K562 (cell line): ENCODE measurements around the gene ROPN1L. TPM values are rescaled to one million over a fixed set of nuclear protein-coding genes. Genes with fewer than 3 reads are reported as not detected.

ENCODE experiments used
- CLOCK ChIP-seq: fragments of 250-450 bp; sonication (Bioruptor Pico); IDR thresholded peaks from 2 replicates; pipeline ENCODE4 v1.4.0; 2020; ENCODE audit warnings: mild to moderate bottlenecking, moderate library complexity, borderline replicate concordance
- FOSL1 ChIP-seq: fragments of 200-800 bp; sonication (Bioruptor generic); conservative IDR thresholded peaks from 2 replicates; pipeline ENCODE4 v1.6.1; 2016; ENCODE audit warnings: missing genetic modification characterization, missing compliant biosample characterization
- RBM25 ChIP-seq: fragments of 200-400 bp; formaldehyde crosslinking; IDR thresholded peaks from 2 replicates; pipeline ENCODE4 v1.6.1; 2018; ENCODE audit warnings: low read length, low read depth, moderate library complexity; ENCODE audit not compliant: severe bottlenecking
- STAT5B ChIP-seq: fragments of 250-450 bp; sonication (Bioruptor Pico); IDR thresholded peaks from 2 replicates; pipeline ENCODE4 v1.8.0; 2021; ENCODE audit warnings: mild to moderate bottlenecking, inconsistent platforms
- USF2 ChIP-seq: sonication (generic); formaldehyde crosslinking; IDR thresholded peaks from 2 replicates; pipeline ENCODE4 v1.5.0; 2020; ENCODE audit warnings: missing genetic modification reagents
- ZNF561 ChIP-seq: fragments of 450-650 bp; formaldehyde crosslinking; conservative IDR thresholded peaks from 2 replicates; pipeline ENCODE4 v1.4.0; 2020; ENCODE audit warnings: mild to moderate bottlenecking, moderate library complexity
- polyA plus RNA-seq, 8 experiments: library from polyadenylated mRNA; depleted of rRNA in 4 of 8; stranded (reverse) in 5 of 8; unstranded in 3 of 8; fragments of >200 nt; fragmentation: Nextera tagmentation in 2 of 8; fragmentation: Illumina TruSeq in 1 of 8; extraction: Ambion mirVana in 2 of 8; extraction: Trizol in 1 of 8; gene quantifications; 2 replicates each; pipeline versions ENCODE4 v1.2.1 to v1.2.3, GENCODE V29; 2011 to 2014; ENCODE audit warnings: inconsistent platforms in 1 of 8, missing spikeins in 1 of 8
- total RNA-seq, 7 experiments: library from RNA; depleted of rRNA in 6 of 7; stranded (reverse); fragments of >200 nt in 6 of 7; fragmentation: Illumina TruSeq in 2 of 7; extraction: Trizol in 2 of 7; gene quantifications; 2 replicates each; pipeline versions ENCODE4 v1.2.1 to v1.2.3, GENCODE V29; 2011 to 2021; ENCODE audit warnings: low replicate concordance in 1 of 7
- TF ChIP-seq, protein P1 (sequence below): fragments of 450-650 bp; IDR thresholded peaks from 2 replicates; pipeline ENCODE4 v1.6.1; 2016; ENCODE audit warnings: mild to moderate bottlenecking, moderate library complexity
- TF ChIP-seq, protein P2 (sequence below): fragments of 450-650 bp; IDR thresholded peaks from 2 replicates; pipeline ENCODE4 v1.6.1; 2017; ENCODE audit warnings: mild to moderate bottlenecking, moderate library complexity
- TF ChIP-seq, protein P3 (sequence below): fragments of 200-800 bp; sonication (Bioruptor generic); IDR thresholded peaks from 2 replicates; pipeline ENCODE4 v1.6.1; 2017; ENCODE audit warnings: missing genetic modification characterization, missing compliant biosample characterization

ROPN1L gene
- total and polyA plus RNA-seq, 9 of the 15 experiments (the other 6 are each of a cell fraction or from before 2014, with no cell fraction given) = 0.04 to 0.85 (median 0.24) TPM; not detected in 3

- TF ChIP-seq, protein P1, sequence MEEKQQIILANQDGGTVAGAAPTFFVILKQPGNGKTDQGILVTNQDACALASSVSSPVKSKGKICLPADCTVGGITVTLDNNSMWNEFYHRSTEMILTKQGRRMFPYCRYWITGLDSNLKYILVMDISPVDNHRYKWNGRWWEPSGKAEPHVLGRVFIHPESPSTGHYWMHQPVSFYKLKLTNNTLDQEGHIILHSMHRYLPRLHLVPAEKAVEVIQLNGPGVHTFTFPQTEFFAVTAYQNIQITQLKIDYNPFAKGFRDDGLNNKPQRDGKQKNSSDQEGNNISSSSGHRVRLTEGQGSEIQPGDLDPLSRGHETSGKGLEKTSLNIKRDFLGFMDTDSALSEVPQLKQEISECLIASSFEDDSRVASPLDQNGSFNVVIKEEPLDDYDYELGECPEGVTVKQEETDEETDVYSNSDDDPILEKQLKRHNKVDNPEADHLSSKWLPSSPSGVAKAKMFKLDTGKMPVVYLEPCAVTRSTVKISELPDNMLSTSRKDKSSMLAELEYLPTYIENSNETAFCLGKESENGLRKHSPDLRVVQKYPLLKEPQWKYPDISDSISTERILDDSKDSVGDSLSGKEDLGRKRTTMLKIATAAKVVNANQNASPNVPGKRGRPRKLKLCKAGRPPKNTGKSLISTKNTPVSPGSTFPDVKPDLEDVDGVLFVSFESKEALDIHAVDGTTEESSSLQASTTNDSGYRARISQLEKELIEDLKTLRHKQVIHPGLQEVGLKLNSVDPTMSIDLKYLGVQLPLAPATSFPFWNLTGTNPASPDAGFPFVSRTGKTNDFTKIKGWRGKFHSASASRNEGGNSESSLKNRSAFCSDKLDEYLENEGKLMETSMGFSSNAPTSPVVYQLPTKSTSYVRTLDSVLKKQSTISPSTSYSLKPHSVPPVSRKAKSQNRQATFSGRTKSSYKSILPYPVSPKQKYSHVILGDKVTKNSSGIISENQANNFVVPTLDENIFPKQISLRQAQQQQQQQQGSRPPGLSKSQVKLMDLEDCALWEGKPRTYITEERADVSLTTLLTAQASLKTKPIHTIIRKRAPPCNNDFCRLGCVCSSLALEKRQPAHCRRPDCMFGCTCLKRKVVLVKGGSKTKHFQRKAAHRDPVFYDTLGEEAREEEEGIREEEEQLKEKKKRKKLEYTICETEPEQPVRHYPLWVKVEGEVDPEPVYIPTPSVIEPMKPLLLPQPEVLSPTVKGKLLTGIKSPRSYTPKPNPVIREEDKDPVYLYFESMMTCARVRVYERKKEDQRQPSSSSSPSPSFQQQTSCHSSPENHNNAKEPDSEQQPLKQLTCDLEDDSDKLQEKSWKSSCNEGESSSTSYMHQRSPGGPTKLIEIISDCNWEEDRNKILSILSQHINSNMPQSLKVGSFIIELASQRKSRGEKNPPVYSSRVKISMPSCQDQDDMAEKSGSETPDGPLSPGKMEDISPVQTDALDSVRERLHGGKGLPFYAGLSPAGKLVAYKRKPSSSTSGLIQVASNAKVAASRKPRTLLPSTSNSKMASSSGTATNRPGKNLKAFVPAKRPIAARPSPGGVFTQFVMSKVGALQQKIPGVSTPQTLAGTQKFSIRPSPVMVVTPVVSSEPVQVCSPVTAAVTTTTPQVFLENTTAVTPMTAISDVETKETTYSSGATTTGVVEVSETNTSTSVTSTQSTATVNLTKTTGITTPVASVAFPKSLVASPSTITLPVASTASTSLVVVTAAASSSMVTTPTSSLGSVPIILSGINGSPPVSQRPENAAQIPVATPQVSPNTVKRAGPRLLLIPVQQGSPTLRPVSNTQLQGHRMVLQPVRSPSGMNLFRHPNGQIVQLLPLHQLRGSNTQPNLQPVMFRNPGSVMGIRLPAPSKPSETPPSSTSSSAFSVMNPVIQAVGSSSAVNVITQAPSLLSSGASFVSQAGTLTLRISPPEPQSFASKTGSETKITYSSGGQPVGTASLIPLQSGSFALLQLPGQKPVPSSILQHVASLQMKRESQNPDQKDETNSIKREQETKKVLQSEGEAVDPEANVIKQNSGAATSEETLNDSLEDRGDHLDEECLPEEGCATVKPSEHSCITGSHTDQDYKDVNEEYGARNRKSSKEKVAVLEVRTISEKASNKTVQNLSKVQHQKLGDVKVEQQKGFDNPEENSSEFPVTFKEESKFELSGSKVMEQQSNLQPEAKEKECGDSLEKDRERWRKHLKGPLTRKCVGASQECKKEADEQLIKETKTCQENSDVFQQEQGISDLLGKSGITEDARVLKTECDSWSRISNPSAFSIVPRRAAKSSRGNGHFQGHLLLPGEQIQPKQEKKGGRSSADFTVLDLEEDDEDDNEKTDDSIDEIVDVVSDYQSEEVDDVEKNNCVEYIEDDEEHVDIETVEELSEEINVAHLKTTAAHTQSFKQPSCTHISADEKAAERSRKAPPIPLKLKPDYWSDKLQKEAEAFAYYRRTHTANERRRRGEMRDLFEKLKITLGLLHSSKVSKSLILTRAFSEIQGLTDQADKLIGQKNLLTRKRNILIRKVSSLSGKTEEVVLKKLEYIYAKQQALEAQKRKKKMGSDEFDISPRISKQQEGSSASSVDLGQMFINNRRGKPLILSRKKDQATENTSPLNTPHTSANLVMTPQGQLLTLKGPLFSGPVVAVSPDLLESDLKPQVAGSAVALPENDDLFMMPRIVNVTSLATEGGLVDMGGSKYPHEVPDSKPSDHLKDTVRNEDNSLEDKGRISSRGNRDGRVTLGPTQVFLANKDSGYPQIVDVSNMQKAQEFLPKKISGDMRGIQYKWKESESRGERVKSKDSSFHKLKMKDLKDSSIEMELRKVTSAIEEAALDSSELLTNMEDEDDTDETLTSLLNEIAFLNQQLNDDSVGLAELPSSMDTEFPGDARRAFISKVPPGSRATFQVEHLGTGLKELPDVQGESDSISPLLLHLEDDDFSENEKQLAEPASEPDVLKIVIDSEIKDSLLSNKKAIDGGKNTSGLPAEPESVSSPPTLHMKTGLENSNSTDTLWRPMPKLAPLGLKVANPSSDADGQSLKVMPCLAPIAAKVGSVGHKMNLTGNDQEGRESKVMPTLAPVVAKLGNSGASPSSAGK = peak; percentile 48
- no peak for TF ChIP-seq RBM25
- TF ChIP-seq ZNF561 = no peak
- TF ChIP-seq, protein P2, sequence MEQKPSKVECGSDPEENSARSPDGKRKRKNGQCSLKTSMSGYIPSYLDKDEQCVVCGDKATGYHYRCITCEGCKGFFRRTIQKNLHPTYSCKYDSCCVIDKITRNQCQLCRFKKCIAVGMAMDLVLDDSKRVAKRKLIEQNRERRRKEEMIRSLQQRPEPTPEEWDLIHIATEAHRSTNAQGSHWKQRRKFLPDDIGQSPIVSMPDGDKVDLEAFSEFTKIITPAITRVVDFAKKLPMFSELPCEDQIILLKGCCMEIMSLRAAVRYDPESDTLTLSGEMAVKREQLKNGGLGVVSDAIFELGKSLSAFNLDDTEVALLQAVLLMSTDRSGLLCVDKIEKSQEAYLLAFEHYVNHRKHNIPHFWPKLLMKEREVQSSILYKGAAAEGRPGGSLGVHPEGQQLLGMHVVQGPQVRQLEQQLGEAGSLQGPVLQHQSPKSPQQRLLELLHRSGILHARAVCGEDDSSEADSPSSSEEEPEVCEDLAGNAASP = no peak
- TF ChIP-seq USF2 (CRISPR knock-in tag) = no peak
- TF ChIP-seq, protein P3, sequence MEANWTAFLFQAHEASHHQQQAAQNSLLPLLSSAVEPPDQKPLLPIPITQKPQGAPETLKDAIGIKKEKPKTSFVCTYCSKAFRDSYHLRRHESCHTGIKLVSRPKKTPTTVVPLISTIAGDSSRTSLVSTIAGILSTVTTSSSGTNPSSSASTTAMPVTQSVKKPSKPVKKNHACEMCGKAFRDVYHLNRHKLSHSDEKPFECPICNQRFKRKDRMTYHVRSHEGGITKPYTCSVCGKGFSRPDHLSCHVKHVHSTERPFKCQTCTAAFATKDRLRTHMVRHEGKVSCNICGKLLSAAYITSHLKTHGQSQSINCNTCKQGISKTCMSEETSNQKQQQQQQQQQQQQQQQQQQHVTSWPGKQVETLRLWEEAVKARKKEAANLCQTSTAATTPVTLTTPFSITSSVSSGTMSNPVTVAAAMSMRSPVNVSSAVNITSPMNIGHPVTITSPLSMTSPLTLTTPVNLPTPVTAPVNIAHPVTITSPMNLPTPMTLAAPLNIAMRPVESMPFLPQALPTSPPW (CRISPR knock-in tag) = no peak
- TF ChIP-seq STAT5B (CRISPR knock-in tag) = no peak
- no peak for TF ChIP-seq FOSL1 (tag)
- no peak for TF ChIP-seq CLOCK
These were observed 56.7 kb downstream of the ROPN1L start (continued) for GRCh38 chr5:10498350-10498749.
